CMK (cell line): ENCODE measurements around the gene SLC2A4.

Source experiments
- DNase-seq: peaks from one replicate; pipeline ENCODE4 v3.0.0-alpha.2; 2010; ENCODE audit warnings: low read depth

The SLC2A4 gene

DNA sequence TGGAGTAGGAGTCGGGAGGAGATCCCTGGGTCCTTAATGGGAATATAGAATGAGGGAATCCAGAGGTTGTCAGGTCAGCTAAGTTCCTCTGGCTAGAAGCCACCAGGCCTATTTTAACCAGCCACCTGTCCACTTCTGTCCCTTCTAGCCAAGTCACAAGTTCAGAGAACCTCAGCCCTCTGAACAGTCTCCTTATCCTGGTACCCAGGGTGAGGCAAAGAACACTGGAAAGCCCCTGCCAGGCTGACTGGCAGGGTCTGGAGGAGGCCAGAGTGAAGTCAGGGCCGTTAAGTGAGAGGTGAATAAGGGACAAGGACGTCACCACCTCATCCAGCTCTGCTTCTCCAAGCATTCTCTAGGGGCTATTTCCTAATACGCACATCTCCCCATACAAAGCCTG is 32.7 kb upstream of the SLC2A4 start:
- no peak for DNase-seq

DNA sequence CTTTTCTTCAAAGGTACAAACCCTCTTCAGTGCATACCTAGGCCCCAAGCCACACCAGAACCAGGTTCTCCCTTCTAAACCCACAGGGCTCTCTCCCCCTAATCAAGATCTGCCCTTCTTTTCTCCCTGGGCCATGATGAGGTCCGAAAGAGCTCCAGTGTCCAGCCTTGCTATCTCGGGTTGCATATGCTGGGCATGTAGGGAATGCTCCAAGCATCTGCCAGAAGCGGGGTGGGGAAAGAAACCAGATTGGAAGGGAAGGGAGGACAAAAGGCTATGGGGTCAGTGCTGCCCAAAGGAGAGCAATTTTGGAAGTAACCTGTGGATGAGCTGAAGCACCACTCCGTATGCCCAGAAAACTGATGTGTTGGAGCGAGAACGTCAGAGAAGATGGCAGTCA is 32.3 kb upstream of the SLC2A4 start:
- DNase-seq: no peak

DNA sequence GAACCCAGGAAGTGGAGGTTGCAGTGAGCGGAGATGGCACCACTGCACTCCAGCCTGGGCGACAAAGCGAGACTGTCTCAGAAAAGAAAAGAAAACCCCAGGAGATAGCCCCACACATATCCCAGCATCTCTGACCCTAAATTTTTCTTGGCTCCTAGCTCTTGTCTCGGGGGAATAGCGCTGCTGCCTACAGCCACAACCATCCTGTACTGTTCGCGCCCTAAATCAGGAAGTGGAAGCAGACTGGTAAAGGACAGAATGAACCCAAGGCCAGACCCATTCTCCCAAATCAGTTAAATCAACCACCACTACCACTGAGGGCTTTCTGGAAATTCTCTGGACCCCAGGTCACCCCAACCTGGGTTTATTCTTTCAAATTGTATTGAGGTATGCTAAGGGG is 31.7 kb upstream of the SLC2A4 start:
- DNase-seq: no peak

DNA sequence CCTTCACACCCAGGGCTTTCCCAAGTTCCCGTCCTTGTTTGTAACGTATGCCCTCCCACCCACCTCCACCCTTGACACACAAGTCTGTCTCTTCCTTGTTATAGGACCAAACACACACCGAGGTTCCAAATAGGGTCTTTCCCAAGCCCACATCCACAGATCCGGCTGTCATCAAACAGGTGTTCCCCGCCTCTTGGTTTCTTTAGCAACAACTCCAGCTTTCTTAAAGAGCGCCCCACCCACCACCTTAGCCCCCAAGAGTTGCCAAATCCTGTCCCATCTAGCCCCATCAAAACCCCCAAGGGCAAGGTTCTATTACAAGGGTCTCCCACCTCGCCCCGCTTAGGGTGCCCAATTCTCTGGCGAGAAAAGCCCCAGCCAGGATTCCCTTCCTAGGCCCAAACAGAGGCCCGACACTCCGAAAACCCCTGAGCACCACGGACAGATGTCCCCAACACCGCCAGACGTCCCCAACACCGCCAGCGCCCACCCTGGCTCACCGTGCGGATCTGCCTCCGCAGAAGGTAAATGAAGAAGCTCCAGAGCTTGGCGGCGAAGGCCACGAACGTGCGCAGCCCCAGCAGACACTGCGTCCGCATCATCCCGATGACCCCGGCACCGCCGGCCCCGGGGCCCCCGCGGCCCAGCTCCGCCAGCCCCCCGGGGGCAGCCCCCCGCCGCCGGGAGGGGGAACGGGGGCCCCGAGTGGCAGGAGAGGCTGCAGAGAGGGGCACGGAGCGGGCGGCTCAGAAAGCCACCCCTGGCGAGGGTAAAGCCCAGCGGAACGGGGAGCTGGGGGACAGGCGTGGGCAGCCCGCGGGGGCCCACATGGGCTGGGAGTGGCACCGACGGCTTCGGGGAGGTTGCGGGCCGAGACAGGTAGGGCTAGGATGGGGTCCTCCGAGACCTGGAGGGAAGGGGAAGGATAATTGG is 30.6 kb upstream of the SLC2A4 start:
- no peak for DNase-seq

DNA sequence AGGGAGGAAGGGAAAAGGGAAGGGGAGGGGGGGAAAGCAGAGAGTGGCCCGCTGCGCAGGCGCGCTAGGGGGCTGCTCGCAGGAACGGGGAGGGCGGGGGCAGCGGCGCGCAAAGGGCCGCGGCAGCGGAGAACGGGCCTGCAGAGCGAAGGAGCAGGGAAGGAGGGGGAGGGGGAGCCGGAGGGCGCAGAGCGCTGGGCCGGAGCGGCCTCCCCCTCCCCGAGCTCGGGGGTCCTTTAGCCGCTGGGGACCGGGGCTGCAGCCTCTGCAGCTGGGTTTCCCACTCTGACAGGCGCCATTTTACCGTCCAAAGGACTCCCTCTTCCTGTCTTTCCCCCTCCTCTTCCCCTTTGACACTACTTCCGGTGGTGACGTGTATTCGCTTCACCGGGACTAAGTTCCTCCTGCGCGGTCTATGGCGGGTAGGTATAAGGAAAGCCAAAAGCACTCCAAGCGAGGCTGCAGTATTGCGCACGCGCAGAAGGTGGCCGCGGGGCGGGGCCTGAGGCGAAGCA is 29.8 kb upstream of the SLC2A4 start, which contains the start of gene CTDNEP1:
TSS of gene CTDNEP1 (minus strand) at position 74 of the 515 bp plus-strand sequence. CDS start 438 bp downstream, outside the sequence.
- DNase-seq: no peak

DNA sequence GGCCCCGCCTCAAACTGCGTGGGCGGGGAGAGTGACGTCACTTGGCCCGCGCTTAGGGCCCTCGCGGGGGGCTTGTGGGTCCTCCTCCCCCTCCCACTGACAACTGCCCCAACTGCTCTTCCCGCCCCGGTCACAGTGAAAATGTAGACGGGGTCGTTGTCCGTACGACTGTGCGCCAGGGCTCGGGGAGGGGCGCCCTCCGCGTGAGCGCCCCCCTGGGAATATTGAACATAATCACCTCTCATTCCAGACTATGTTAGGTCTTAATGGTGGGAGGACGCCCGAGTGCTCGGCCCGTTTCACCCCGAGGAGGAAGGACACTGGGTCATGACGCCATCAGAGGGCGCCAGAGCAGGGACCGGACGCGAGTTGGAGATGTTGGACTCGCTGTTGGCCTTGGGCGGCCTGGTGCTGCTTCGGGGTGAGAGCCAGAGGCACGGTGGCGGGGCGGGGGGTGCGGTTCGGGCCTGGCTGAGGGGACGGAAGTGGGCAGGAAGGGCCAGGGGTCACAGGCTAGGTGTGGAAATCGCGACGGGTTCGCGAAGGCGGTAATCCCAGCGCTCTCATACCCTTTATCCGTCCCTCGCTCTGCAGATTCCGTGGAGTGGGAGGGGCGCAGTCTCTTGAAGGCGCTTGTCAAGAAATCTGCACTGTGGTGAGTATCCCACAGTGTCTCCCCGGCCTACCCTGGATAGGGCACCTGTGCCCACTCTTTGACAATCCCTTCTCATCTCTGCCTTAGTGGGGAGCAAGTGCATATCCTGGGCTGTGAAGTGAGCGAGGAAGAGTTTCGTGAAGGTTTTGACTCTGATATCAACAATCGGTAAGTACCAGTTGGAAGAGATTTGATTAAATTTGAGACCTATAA is 29.1 kb upstream of the SLC2A4 start, which contains the start of gene ELP5:
TSS of gene ELP5 (plus strand) at position 40 of the 868 bp plus-strand sequence. CDS start at position 376, 336 bp downstream.
- DNase-seq: no peak

DNA sequence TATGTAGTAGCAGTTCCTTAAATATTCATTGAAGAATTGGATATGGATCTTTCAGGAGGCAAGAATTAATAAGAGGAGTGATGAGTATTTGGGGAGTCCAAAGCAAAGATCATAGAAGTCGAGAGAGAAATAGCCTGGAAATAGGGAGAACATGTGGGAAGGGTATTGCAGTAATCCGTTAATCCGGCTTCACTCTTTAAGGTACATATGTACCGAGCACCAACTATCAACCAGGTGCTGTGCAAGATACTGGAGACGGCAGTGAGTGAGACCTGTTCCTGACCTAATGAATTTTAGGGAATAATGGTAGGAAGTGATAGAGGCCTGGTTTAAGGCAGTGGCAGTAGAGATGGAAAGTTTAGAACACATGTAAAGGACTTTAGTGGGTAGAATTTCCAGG is 28.4 kb upstream of the SLC2A4 start:
- DNase-seq: no peak

DNA sequence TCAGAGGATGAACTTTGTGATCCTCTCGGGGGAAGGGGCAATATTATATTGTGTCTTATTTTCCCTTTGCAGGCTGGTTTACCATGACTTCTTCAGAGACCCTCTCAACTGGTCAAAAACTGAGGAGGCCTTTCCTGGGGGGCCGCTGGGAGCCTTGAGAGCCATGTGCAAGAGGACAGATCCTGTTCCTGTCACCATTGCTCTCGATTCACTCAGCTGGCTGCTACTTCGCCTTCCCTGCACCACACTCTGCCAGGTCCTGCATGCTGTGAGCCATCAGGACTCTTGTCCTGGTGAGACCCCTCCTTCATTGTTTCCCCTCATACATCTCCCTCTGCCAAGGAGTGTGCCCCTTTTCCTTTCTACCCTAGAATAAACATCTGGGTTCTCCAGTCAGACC is 27.0 kb upstream of the SLC2A4 start:
- no peak for DNase-seq

DNA sequence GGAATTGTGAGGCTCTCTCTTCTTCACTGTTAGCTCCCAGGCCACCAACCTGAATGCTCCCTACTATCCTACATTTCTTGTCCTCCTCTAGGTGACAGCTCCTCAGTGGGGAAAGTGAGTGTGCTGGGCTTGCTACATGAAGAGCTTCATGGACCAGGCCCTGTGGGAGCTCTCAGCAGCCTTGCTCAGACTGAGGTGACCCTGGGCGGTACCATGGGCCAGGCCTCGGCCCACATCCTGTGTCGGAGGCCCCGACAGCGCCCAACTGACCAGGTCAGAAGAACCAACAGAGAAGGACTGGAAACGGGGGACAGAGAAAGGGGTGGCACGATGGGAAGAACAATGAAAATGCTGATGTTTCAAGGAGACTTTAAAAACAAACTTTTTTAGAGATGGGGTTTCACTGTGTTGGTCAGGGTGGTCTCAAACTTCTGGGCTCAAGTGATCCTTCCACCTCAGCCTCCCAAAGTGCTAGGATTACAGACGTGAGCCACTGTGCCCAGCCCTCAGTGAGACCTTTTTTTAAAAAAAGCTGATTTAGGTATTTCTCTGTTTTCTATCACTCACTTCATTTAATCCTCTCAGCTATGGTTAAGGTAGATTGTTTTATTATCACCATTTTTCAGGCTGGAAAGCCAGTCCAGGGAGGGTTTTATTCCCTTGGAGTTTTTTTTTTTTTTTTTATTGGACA is 24.6 kb upstream of the SLC2A4 start:
- no peak for DNase-seq

DNA sequence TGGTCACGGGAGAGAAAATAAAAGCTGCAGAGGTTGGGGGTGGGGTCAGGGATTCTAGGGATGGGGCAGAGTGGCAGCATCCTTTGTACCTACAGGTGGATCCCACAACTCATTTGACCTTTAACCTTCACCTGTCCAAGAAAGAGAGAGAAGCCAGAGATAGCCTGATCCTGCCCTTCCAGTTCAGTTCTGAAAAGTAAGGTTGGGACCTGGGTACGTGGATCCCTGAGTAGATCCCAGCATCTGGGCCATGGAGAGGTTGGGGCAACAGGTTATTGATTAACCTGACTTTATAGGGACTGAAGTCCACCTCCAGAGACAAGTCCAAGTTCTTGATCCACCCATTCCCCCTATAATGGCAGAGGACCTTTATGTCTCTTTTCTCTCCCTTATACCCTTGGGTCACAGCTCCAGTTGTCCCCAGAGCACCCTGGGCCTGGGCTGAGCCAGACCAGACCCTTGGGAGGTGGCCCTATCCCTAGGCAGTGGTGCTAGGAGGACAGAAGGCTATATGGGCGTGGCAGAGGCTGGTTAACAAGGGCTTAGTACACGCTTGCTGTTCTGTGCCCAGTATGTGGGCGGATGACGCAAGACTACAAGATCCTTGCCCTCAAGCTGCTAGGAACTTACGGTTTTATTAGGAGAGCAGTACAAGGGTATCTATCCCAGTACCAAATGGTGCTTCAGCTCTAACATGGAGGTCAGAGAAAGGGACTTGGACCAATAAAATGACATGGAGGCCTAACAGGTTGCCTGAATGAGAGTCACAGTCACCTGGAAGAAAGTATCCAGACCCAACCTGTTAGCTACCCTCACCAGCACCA is 22.6 kb upstream of the SLC2A4 start:
- DNase-seq: no peak

DNA sequence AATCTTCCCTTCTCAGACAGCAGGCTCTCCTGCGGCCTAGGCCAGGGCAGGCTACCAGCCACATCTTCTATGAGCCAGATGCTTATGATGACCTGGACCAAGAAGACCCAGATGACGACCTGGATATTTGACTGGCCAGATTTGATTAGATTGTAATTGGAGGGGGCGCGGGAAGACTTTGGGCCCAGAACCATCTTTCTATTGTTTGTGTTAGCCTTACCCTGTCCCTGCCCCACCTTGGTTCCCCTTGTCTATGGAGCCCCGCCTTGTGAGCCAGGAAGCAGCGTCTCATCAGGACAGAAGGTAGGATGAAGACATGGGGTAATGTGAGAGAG is 22.0 kb upstream of the SLC2A4 start:
- no peak for DNase-seq

DNA sequence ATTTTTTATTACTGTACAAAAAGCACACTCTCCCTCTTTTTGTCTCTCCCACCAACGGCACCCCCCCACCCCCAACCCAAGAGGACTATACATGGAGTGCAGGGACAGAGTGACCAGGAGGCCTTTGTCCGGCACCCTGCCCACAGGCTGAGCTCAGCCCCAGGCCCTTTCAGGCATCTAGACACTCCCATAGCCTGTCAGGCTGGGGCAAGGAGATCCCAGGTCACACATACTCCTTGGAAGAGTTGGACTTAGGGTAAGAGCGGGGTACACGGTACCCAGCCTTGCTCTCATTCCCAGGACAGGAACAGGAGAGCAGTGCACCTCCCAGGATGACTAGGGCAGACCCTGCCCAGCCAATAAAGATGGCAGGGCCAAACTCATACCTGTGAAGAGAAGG is 21.4 kb upstream of the SLC2A4 start:
- DNase-seq: no peak

DNA sequence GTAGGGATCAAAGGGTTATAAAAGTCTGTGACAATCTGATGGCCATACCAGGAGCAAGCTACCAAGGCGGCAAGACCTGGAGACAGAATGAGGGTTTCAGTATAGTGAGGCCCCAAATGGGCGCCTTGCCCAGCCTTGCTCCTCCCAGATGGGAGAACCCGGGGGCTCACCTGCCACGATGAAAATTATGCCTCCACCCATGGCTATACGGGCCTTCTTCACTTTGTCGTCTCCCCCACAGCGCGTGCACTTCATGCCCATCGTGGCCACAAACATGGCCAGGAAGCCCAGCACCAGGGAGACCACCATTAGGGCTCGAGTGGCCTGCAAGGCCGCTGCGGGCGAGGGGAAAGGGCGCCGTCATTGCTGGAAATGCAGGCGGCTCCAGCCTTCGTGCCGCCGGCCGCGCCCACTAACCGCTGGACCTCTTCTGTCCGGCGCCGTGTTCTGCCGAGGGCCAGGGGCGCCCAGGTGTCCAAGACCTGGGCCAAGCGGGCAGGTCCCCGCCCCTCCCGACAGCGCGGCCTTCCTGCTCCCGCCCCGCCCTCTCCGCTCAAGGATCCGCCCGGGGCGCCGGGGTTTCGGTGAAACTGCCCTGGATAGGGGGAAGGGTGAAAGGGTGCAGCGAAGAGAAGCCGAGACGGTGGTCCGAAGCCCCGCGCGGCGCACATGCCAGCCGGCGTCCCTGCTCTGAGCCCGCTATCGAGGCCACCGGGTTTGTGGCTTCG is 20.7 kb upstream of the SLC2A4 start:
- no peak for DNase-seq

DNA sequence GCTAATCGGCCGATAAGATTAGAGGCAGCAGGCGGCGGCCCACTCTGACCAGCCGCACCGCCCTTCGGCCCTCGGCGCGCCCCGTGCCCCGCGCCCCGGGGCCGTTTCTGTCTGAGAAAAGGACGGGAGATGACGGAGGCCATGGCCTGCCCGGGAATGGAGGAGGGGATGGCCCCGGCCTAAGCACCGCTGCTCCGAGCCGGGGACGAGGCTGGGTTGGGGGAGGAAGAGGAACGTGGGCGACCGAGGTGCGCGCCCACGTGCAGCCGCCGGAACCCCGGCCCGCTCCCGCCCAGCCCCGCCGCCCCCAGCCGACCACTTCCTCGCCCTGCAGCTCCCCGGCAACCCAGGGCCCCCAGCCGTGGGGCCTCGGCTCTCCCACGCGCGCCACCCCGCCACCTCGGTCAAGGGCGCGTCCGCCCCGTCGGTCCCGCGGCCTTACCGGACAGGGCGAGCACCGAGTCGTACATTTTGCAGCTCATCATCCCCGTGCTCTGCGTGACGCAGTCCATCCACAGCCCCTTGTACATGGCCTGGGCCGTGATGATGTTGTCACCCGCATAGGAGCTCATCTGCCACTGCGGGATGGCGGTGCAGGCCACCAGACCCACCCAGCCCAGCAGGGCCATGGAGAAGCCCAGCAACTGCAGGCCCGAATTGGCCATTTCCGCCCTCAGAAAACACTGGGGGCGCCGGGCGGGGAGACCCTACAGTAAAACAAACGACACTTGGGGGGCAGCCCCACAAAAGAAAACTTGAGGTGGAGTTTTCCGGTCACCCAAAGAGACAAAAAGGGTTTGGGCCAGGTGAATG is 19.9 kb upstream of the SLC2A4 start:
- DNase-seq: no peak

DNA sequence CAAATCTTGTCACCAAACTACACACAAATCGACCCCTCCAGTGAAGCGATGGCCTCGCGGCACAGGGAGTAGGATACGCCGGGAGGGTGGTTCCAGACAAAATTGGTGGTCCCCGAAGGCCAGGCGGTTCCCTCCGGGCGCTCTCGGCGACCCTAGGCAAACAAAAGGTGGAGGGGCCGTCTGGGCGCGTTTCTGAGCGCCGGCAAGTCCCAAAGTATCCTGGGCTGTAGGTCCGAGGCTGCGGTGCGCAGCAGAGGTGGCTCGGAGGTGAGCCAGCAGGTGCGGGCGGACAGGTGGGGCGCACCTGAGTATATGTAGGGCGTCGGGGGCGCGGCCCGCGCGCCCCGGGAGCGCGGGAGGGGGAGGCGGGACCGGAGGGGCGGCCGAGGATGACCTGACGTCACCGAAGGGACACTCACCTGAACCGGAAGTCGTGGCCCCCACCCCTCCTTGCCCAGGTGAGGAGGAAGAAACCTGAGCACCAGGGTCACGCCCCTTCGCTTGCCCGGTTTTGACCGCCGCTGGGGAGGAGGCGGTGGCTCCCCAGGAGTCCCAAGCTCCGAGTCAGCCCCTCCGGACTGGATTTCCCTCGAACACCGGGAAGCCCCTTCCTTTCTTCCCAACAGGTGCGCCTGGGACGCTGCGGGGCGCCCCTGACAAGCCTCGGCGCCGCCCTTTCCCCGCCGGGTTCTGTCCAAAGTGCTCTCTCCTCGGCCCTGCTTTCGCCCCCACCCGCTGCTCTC is 19.2 kb upstream of the SLC2A4 start, which contains the start of gene CLDN7:
TSS of gene CLDN7 (minus strand) at position 287 of the 743 bp plus-strand sequence. CDS start 435 bp downstream, outside the sequence.
- DNase-seq: no peak

DNA sequence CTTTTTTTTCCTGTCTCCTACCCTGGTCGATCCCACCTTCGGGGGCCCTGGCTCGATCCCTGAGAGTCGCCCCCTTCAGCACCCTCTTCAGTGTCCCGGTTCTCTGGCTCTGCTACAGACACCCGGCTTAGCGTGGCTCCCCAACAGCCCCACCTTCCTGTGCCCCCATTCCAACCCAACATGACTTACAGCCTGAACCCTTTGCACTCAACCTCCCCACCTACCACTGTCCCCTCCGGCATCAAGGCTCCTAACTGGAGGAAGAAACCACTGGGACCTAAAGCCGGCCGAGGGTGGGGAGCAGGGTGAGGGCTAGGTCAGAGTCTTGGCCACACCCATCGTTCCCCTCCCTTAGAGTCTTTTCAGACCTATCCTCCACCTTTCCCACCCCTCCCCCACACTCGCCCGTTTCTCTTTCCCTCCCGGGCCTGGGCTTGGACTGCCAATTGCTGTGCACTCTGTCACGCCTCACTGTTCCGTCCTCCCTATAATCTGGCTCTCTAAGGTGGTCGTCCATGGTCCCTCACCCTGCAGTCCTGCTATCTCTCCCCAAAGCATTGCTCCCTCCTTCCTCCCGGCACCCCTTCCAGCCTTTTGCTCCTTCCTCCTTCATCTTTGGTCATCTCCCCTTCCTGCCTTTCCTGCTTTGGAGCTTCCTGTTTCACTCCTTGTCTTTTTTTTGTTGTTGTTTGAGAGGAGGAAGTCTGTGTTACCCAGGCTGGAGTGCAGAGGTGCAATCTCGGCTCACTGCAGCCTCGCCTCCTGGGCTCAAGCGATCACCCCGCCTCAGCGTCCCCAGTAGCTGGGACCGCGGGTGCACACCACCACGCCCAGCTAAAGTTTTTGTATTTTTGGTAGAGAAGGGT is 18.4 kb upstream of the SLC2A4 start:
- DNase-seq: no peak

DNA sequence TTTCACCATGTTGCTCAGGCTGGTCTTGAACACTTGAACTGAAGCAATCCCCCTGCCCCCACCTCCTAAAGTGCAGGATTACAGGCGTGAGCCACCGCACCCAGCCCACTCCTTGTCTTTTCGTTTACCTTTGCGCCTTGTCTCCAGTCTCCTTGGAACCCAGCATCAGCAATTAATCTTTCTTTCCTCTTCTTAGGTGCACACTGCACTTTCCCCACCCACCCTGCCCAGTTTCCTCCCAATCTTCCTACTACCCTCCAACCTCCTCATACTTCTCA is 17.8 kb upstream of the SLC2A4 start:
- no peak for DNase-seq

DNA sequence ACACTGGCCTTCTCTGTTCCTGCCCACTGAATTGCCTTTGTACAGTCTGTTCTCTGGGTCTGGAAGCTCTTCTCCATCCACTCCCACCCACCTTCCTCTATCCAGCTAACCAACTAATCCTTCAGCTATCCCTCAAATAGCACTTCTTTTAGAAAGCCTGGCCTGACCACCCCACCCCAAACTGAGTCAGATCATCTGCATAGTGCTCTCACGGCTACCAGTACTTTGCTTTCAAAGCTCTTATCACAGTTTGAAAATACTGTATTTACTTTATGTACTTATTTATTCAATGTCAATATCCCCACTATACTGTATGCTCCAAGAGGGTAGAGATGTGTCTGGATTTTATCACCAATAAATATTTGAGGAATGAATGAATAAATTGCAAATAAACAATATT is 14.7 kb upstream of the SLC2A4 start:
- no peak for DNase-seq
